Nephron progenitor cell (in vitro differentiated cells): ENCODE data around the gene SNRPF.
"Not testable (repeated sequence)": the region's sequence is repeated elsewhere in the genome, so short reads cannot be mapped to it uniquely, and the experiment has no call there.

Experiments
- DNase-seq: peaks from one replicate; pipeline ENCODE4 v3.0.0; 2021
- H3K27ac Mint-ChIP-seq: 2 replicates; pipeline ENCODE4 v1.8.0; 2021; ENCODE audit warnings: mild to moderate bottlenecking, moderate library complexity, mixed read lengths
- H3K27me3 Mint-ChIP-seq: 2 replicates; pipeline ENCODE4 v1.8.0; 2021; ENCODE audit warnings: mild to moderate bottlenecking, low read depth, mixed read lengths; ENCODE audit not compliant: poor library complexity
- H3K36me3 Mint-ChIP-seq: 2 replicates; pipeline ENCODE4 v1.8.0; 2021; ENCODE audit warnings: low read depth, mixed read lengths
- H3K4me1 Mint-ChIP-seq: 2 replicates; pipeline ENCODE4 v1.8.0; 2021; ENCODE audit warnings: mixed read lengths
- H3K4me3 Mint-ChIP-seq: 2 replicates; pipeline ENCODE4 v1.8.0; 2021; ENCODE audit warnings: mild to moderate bottlenecking, moderate library complexity, mixed read lengths
- H3K9me3 Mint-ChIP-seq: 2 replicates; pipeline ENCODE4 v1.8.0; 2021; ENCODE audit warnings: mild to moderate bottlenecking, moderate library complexity, mixed read lengths
- CTCF ChIP-seq: fragments of 200-600 bp; sonication (generic); IDR thresholded peaks from 2 replicates; pipeline ENCODE4 v1.5.0; 2021; ENCODE audit warnings: antibody characterized with exemption

SNRPF gene

DNA sequence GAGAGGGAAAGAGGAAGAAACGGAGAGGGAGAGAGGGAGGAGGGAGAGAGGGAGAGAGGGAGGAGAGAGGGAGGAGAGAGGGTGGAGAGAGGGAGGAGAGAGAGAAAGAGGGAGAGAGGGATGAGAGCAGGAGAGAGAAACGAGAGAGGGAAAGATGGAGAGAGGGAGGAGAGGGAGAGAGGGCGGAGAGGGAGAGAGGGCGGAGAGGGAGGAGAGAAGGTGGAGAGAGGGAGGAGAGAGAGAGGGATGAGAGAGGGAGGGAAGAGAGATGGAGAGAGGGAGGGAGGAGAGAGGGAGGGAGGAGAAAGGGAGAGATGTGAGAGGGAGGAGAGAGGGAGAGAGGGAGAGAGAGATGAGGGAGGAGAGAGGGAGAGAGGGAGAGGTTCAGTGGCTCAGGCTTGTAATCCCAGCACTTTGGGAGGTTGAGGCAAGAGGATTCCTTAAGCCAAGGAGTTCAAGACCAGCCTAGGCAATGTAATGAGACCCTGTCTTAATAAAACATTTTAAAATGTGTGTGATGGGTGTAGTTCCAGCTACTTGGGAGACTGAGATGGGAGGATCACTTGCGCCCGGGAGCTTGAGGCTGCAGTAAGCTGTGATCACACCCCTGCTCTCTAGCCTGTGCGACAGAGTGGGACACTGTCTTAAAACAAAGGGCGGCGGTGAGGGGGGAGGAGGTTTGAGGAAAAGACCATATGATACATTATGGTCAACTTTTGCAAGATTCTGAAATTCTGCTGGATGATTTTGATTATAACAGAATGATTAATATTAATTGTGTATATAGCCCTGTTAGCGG lies 21.3 kb upstream of the SNRPF start:
- H3K27me3 Mint-ChIP-seq = peaks cover 9% of the 10 kb centered on the region
- H3K9me3 Mint-ChIP-seq = no peaks in the 10 kb centered on the region
- peak overlapping the region; percentile 44 for H3K27ac Mint-ChIP-seq
- H3K36me3 Mint-ChIP-seq = no peaks in the 10 kb centered on the region
- H3K4me1 Mint-ChIP-seq = peaks cover 5% of the 10 kb centered on the region
- DNase-seq = no peak
- no peak for TF ChIP-seq CTCF
- no peak overlapping the region for H3K4me3 Mint-ChIP-seq

- H3K27ac Mint-ChIP-seq = peak overlapping the region; percentile 44
- no peak for DNase-seq
- peaks cover 10% of the 10 kb centered on the region for H3K27me3 Mint-ChIP-seq
- TF ChIP-seq CTCF = no peak
- H3K4me1 Mint-ChIP-seq = peaks cover 5% of the 10 kb centered on the region
- H3K36me3 Mint-ChIP-seq = no peaks in the 10 kb centered on the region
- no peak overlapping the region for H3K4me3 Mint-ChIP-seq
- no peaks in the 10 kb centered on the region for H3K9me3 Mint-ChIP-seq
These were observed 20.6 kb upstream of the SNRPF start for GRCh38 chr12:95838125-95838524.

- H3K36me3 Mint-ChIP-seq, H3K4me3 Mint-ChIP-seq, H3K4me1 Mint-ChIP-seq, H3K27ac Mint-ChIP-seq, DNase-seq, H3K9me3 Mint-ChIP-seq: not testable (repeated sequence)
- peaks cover 11% of the 10 kb centered on the region for H3K27me3 Mint-ChIP-seq
These were observed 16.3 kb upstream of the SNRPF start for GRCh38 chr12:95842426-95842825.

DNA sequence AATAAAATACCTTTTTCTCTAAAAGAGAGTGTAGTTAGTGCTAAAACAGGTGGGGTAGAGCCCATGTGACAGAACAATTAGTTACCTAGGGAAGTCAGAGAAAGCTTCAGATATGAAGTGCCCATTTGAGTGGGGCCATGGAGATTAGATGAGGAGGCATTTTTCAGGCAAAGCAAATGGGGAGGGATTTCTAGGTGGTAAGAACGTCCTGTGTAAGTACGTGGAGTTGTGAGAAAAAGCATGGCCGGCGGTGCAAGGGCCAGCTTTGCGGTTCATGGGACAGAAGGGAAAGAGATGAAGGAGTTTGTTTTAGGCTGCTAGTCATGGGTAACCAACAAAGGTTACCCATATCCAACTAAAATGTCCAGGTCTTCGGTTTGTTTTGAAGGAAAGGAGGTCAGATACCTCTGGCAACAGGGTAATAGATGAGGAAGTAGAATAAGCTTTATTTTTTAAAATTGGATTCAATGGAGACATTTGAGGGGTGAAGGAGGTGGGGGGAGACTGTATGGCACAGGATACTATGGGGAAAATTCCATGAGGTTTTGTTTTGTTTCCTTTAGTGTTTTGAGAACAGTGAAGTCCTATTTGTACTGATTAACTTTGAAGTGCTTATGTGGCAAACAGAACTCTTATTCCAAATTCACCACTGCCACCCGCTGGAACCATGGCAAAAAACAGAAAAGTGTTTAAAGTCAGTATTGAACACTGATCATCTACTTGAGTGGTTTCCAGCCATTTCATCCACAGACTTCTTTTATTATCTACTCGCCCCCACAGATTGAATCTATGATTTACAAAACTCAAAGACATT lies 10.0 kb upstream of the SNRPF start:
- peak overlapping the region; percentile 19 for H3K27ac Mint-ChIP-seq
- H3K27me3 Mint-ChIP-seq = peaks cover 6% of the 10 kb centered on the region
- H3K9me3 Mint-ChIP-seq = no peaks in the 10 kb centered on the region
- H3K4me3 Mint-ChIP-seq = no peak overlapping the region
- no peaks in the 10 kb centered on the region for H3K36me3 Mint-ChIP-seq
- DNase-seq = no peak
- no peak for TF ChIP-seq CTCF
- H3K4me1 Mint-ChIP-seq = peaks cover 6% of the 10 kb centered on the region

DNA sequence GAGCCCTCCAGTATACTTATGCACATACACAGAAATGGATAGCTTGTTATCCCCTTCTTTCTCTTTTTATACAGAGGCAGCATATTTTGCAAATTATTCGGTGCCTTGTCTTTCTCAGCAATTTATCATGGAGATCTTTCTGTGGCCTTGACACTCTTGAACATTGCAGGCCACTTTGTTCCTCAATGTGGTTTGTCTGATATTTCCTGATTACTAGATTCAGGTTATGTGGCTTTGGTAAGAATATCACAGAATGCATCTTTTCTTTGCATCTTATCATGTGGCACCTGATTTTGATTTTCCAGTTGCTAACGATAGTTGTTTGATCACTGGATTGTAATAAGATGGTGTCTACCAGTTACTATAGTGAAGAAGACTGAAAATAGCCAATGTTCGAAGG lies 7.1 kb upstream of the SNRPF start:
- no peak overlapping the region for H3K27ac Mint-ChIP-seq
- DNase-seq = no peak
- no peak for TF ChIP-seq CTCF
- no peaks in the 10 kb centered on the region for H3K9me3 Mint-ChIP-seq
- H3K27me3 Mint-ChIP-seq = peaks cover 6% of the 10 kb centered on the region
- no peak overlapping the region for H3K4me3 Mint-ChIP-seq
- H3K4me1 Mint-ChIP-seq = peaks cover 14% of the 10 kb centered on the region
- no peaks in the 10 kb centered on the region for H3K36me3 Mint-ChIP-seq

DNA sequence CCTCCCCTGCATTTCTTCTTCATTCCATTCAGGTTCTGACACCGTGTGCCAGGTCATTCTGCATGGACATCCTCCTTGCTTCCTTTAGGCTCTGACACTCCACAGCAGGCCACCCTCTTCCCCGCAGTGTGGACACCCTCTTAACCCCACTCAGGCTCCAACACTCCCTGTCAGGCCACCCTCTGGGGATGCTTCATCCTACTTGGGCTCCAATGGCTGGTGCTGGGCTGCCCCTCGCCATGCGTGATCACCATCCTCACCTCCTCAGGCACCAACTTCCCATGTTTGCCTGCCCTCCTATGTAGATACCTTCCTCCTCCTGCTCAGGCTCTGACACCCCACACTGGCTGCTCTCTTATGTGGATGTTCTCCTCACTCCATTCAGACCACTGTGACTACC lies 6.6 kb upstream of the SNRPF start:
- H3K4me1 Mint-ChIP-seq = peaks cover 14% of the 10 kb centered on the region
- H3K27ac Mint-ChIP-seq = no peak overlapping the region

More for the DNA sequence above, 6.6 kb upstream of the SNRPF start:
- no peaks in the 10 kb centered on the region for H3K36me3 Mint-ChIP-seq
- no peak for TF ChIP-seq CTCF
- no peaks in the 10 kb centered on the region for H3K9me3 Mint-ChIP-seq
- no peak overlapping the region for H3K4me3 Mint-ChIP-seq
- DNase-seq = no peak
- peaks cover 4% of the 10 kb centered on the region for H3K27me3 Mint-ChIP-seq
